ENCODE data around the gene LANCL3.

GRCh38 chrX:37641859-37642258, 70.4 kb downstream of the LANCL3 start:
- TF ChIP-seq CTCF (IDR thresholded peaks at IDR 0.05) (no peak), HMGXB4 (CRISPR knock-in tag; IDR thresholded peaks at IDR 0.05) (no peak), FOXP1 (CRISPR knock-in tag; IDR thresholded peaks at IDR 0.05; ENCODE audit: borderline replicate concordance) (no peak), USF2 (CRISPR knock-in tag; IDR thresholded peaks at IDR 0.05) (no peak)

Measured in WTC11 (cell line).